GM12878 (cell line): ENCODE data around the gene ELAVL1. TPM values are rescaled to one million over a fixed set of nuclear protein-coding genes. Genes with fewer than 3 reads are reported as not detected.

Experiments used
- ATAC-seq: fragments of 200-7000 bp; cut with Tn5 transposase; 3 replicates; pipeline ENCODE4 v1.9.1; 2020; ENCODE audit warnings: mild to moderate bottlenecking, moderate library complexity
- BruUV-seq: library from RNA; stranded (reverse); fragments of 400-500 nt; replicated peaks from 2 replicates; lab custom pipeline; 2021; lab: Mats Ljungman, UMichigan
- CTCF ChIA-PET: fragments of 300-600 bp; sonication (Branson Sonifier 250); formaldehyde crosslinking; extraction: SDS; loops from one replicate; lab custom pipeline; 2021; ENCODE audit warnings: inconsistent platforms; lab: Yijun Ruan, JAX
- POLR2A ChIA-PET: fragments of 350-600 bp; formaldehyde crosslinking; extraction: SDS; loops from one replicate; lab custom pipeline; 2021; ENCODE audit warnings: inconsistent platforms; lab: Charles Lee
- RAD21 ChIA-PET: fragments of 300-600 bp; sonication (Branson Sonifier 250); formaldehyde crosslinking; loops from one replicate; lab custom pipeline; 2023; ENCODE audit warnings: antibody characterized with exemption; ENCODE audit not compliant: unreplicated experiment; lab: Charles Lee
- SMC1A ChIA-PET: fragments of 300-600 bp; sonication (Branson Sonifier 250); formaldehyde crosslinking; loops from one replicate; lab custom pipeline; 2023; ENCODE audit not compliant: unreplicated experiment, uncharacterized antibody; lab: Charles Lee
- DNase-seq: peaks from one replicate; pipeline ENCODE4 v3.0.0-alpha.2; 2011; ENCODE audit warnings: low read depth, low spot score
- FAIRE-seq: peaks from 3 replicates; lab custom pipeline; 2011; peaks lifted over from hg19 to GRCh38; lab: Jason Lieb, UNC
- H2AFZ ChIP-seq: 2 replicates; pipeline ENCODE4 v1.6.0; 2011; ENCODE audit warnings: low read depth, low read length, control low read depth; ENCODE audit not compliant: control insufficient read depth
- H3K27ac ChIP-seq: 2 replicates; pipeline ENCODE4 v1.5.1; 2011; ENCODE audit warnings: control low read depth; ENCODE audit not compliant: control insufficient read depth, insufficient read depth
- H3K27me3 ChIP-seq, 2 experiments: replicated peaks in 1 of 2; 2 replicates each; pipeline versions ENCODE4 v1.6.0 to v1.6.1; 2011; ENCODE audit warnings: low read length in 1 of 2; ENCODE audit not compliant: control insufficient read depth in 2 of 2, insufficient read depth in 2 of 2
- H3K36me3 ChIP-seq, 2 experiments: 2 replicates each; pipeline ENCODE4 v1.5.1; 2011; ENCODE audit warnings: low read length in 1 of 2; ENCODE audit not compliant: control insufficient read depth in 2 of 2, insufficient read depth in 2 of 2
- H3K4me1 ChIP-seq: 2 replicates; pipeline ENCODE4 v1.6.1; 2011; ENCODE audit warnings: mild to moderate bottlenecking, low read length, moderate library complexity, mixed read lengths; ENCODE audit not compliant: control insufficient read depth, insufficient read depth
- H3K4me2 ChIP-seq: 2 replicates; pipeline ENCODE4 v1.6.0; 2011; ENCODE audit warnings: control low read depth; ENCODE audit not compliant: control insufficient read depth, insufficient read depth
- H3K4me3 ChIP-seq: fragments of 200-600 bp; sonication (generic); 2 replicates; pipeline ENCODE4 v1.5.1; 2016
- H3K79me2 ChIP-seq: 2 replicates; pipeline ENCODE4 v1.6.0; 2011; ENCODE audit warnings: low read length; ENCODE audit not compliant: control insufficient read depth, insufficient read depth
- H3K9ac ChIP-seq: 2 replicates; pipeline ENCODE4 v1.8.0; 2011; ENCODE audit warnings: low read length, control low read depth, mixed read lengths; ENCODE audit not compliant: control insufficient read depth, insufficient read depth
- H3K9me3 ChIP-seq: replicated peaks from 3 replicates; pipeline ENCODE4 v1.5.1; 2011; ENCODE audit warnings: mild to moderate bottlenecking, low read length; ENCODE audit not compliant: control insufficient read depth, insufficient read depth
- H4K20me1 ChIP-seq: 2 replicates; pipeline ENCODE4 v1.6.0; 2011; ENCODE audit not compliant: control insufficient read depth, insufficient read depth
- ASH2L ChIP-seq: fragments of 300-600, 200-600 bp; sonication (generic); IDR thresholded peaks from 2 replicates; pipeline ENCODE4 v1.6.1; 2017; ENCODE audit warnings: low read depth, mild to moderate bottlenecking, borderline replicate concordance
- CREM ChIP-seq: IDR thresholded peaks from 2 replicates; pipeline ENCODE4 v1.6.1; 2014; ENCODE audit warnings: antibody characterized with exemption, low read depth
- ELK1 ChIP-seq: IDR thresholded peaks from 2 replicates; pipeline ENCODE4 v1.6.1; 2012; ENCODE audit warnings: low read depth, low read length, improper control_type of control experiment
- ETV6 ChIP-seq, 2 experiments: fragments of 450-650 bp in 1 of 2; IDR thresholded peaks in 1 of 2; conservative IDR thresholded peaks in 1 of 2; 2 replicates each; pipeline ENCODE4 v1.6.1; 2014; ENCODE audit warnings: antibody characterized with exemption in 1 of 2, borderline replicate concordance in 1 of 2, low read depth in 1 of 2, mild to moderate bottlenecking in 1 of 2, moderate library complexity in 1 of 2
- EZH2 ChIP-seq: IDR thresholded peaks from 2 replicates; pipeline ENCODE4 v1.6.1; 2012; ENCODE audit warnings: low read depth, mild to moderate bottlenecking, control low read depth, inconsistent platforms, low read length, borderline replicate concordance; ENCODE audit not compliant: control insufficient read depth
- POLR2AphosphoS2 ChIP-seq: IDR thresholded peaks from 2 replicates; pipeline ENCODE4 v1.6.1; 2011; ENCODE audit warnings: low read depth, mild to moderate bottlenecking, low read length, improper control_type of control experiment, moderate library complexity
- SMC3 ChIP-seq: IDR thresholded peaks from 2 replicates; pipeline ENCODE4 v1.6.1; 2011; ENCODE audit warnings: low read length, improper control_type of control experiment, borderline replicate concordance
- TCF7 ChIP-seq: IDR thresholded peaks from 2 replicates; pipeline ENCODE4 v1.6.1; 2014; ENCODE audit warnings: antibody characterized with exemption, borderline replicate concordance
- WGBS: methylation state at CpG from one replicate; pipeline ENCODE4 v1.1.6; 2016; ENCODE audit warnings: low lambda C conversion rate; ENCODE audit not compliant: insufficient replicate concordance, insufficient coverage; ENCODE audit errors: missing lambda C conversion rate; 5-methylcytosine and 5-hydroxymethylcytosine counted together
- in situ Hi-C: fragments of 300-500 bp; cut with MboI; formaldehyde crosslinking; loops from 9 replicates; pipeline ENCODE4 v1.14.3; 2018; ENCODE audit warnings: mixed read lengths
- intact Hi-C: fragments of 100-400 bp; cut with micrococcal nuclease; formaldehyde crosslinking; loops from one replicate; pipeline ENCODE4 v1.14.2; 2022; ENCODE audit not compliant: unreplicated experiment
- polyA plus RNA-seq, 11 experiments: library from polyadenylated mRNA; depleted of rRNA in 4 of 11; unstranded in 6 of 11; stranded (reverse) in 5 of 11; fragments of >200 nt; fragmentation: Nextera tagmentation in 4 of 11; fragmentation: Illumina TruSeq in 1 of 11; extraction: Ambion mirVana in 4 of 11; extraction: Trizol in 1 of 11; gene quantifications; 1 replicate in 1 of 11; 2 replicates in 10 of 11; pipeline versions ENCODE4 v1.2.1 to v1.2.3, GENCODE V29; 2011 to 2016; ENCODE audit warnings: inconsistent platforms in 2 of 11, missing spikeins in 2 of 11, low read depth in 1 of 11
- total RNA-seq, 4 experiments: library from RNA; depleted of rRNA in 3 of 4; stranded (reverse); fragments of >200 nt in 3 of 4; fragmentation: Illumina TruSeq in 1 of 4; extraction: Trizol in 1 of 4; gene quantifications; 2 replicates each; pipeline versions ENCODE4 v1.2.1 to v1.2.3, GENCODE V29; 2013 to 2021
- TF ChIP-seq, protein P1 (sequence below): fragments of 450-650 bp; IDR thresholded peaks from 2 replicates; pipeline ENCODE4 v1.6.1; 2017; ENCODE audit warnings: antibody characterized with exemption, mild to moderate bottlenecking, moderate library complexity

Gene ELAVL1
- total and polyA plus RNA-seq, 10 of the 15 experiments (the other 5 are each of a cell fraction or from before 2014, with no cell fraction given): 7.4 to 155 (median 70.3) TPM

DNA sequence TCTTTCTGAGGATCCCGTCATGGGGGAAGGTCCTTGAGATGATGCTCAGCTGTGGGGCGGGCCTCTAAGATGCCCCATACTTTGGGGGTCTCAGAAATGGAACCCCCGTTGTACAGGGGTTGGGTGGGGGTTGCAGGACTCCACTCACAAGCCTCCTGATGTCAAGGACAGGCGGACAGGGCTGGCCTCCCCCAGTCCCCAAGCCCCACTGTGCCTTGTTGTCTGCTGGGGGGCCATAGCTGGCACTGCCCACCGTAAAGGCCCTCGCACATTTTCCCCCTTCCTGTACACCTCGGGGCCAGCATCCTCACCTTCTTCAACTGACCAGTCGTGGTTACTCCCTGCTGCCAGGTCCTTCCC lies 82.6 kb downstream of the ELAVL1 start:
- CTCF ChIA-PET: interaction anchor here (1.0 to 3.9 kb wide), 2 partner anchors 21 to 69 kb away, joined by 3 to 32 read pairs; partner anchors contain the start of gene TIMM44
- no peak for FAIRE-seq
- Histone ChIP-seq H3K27me3 (peaks cover 0 to 12% of the 10 kb centered on the region in 2 experiments; a peak in 2 of 4 replicates), H3K4me1 (peaks cover 11% of the 10 kb centered on the region), H3K27ac (no peak overlapping the region), H3K9ac (no peak overlapping the region), H3K36me3 (no peaks in the 10 kb centered on the region; a peak in 2 of 4 replicates), H2AFZ (no peak overlapping the region), H3K4me3 (no peak overlapping the region), H3K79me2 (no peaks in the 10 kb centered on the region), H3K4me2 (no peak overlapping the region), H4K20me1 (no peaks in the 10 kb centered on the region), H3K9me3 (no peaks in the 10 kb centered on the region; the same call in 2 of the 3 replicates)
- intact Hi-C loops (no loop called here), in situ Hi-C loops (no loop called here)
- POLR2A ChIA-PET: no interaction called here
- no peak for ATAC-seq
- TF ChIP-seq, protein P1, sequence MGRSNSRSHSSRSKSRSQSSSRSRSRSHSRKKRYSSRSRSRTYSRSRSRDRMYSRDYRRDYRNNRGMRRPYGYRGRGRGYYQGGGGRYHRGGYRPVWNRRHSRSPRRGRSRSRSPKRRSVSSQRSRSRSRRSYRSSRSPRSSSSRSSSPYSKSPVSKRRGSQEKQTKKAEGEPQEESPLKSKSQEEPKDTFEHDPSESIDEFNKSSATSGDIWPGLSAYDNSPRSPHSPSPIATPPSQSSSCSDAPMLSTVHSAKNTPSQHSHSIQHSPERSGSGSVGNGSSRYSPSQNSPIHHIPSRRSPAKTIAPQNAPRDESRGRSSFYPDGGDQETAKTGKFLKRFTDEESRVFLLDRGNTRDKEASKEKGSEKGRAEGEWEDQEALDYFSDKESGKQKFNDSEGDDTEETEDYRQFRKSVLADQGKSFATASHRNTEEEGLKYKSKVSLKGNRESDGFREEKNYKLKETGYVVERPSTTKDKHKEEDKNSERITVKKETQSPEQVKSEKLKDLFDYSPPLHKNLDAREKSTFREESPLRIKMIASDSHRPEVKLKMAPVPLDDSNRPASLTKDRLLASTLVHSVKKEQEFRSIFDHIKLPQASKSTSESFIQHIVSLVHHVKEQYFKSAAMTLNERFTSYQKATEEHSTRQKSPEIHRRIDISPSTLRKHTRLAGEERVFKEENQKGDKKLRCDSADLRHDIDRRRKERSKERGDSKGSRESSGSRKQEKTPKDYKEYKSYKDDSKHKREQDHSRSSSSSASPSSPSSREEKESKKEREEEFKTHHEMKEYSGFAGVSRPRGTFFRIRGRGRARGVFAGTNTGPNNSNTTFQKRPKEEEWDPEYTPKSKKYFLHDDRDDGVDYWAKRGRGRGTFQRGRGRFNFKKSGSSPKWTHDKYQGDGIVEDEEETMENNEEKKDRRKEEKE: no peak
- TF ChIP-seq EZH2 (no peak), CREM (no peak), ELK1 (no peak), ETV6 (conservative IDR thresholded peaks at IDR 0.05 in 1 of 2, IDR thresholded peaks at IDR 0.05 in 1 of 2; ENCODE audit: borderline replicate concordance in 1 of 2, low read depth in 1 of 2) (no peak), SMC3 (no peak), POLR2AphosphoS2 (no peak), TCF7 (no peak), ASH2L (no peak)
- SMC1A ChIA-PET: no interaction called here
- DNase-seq: no peak
- no TSS peak for BruUV-seq
- 54% methylated on average over 7 of the region's 8 CpGs for WGBS
- RAD21 ChIA-PET: interaction anchor here (1.1 kb wide), 1 partner anchor 19 kb away, joined by 3 read pairs; the partner anchor contains the start of gene MAP2K7
